Parathyroid adenoma (tissue), 2 donors: Measurements from ENCODE around the gene GRM7.

Source experiments
- H2AFZ ChIP-seq: fragments of 300-600 bp; sonication (generic); one replicate; pipeline ENCODE4 v1.7.0; 2017; ENCODE audit warnings: antibody characterized with exemption, mild to moderate bottlenecking
- H3K27ac ChIP-seq: fragments of 300-600 bp; sonication (generic); one replicate; pipeline ENCODE4 v1.7.0; 2017
- H3K27me3 ChIP-seq: fragments of 300-600 bp; sonication (generic); one replicate; pipeline ENCODE4 v1.7.0; 2017; ENCODE audit warnings: low read length; ENCODE audit not compliant: control insufficient read depth, insufficient read depth
- H3K36me3 ChIP-seq: fragments of 300-600 bp; sonication (generic); one replicate; pipeline ENCODE4 v1.7.0; 2017; ENCODE audit warnings: low read length; ENCODE audit not compliant: control insufficient read depth, insufficient read depth
- H3K4me1 ChIP-seq: fragments of 300-600 bp; sonication (generic); one replicate; pipeline ENCODE4 v1.7.0; 2017; ENCODE audit warnings: control low read depth
- H3K4me2 ChIP-seq: fragments of 300-600 bp; sonication (generic); one replicate; pipeline ENCODE4 v1.7.0; 2017; ENCODE audit warnings: low read length
- H3K4me3 ChIP-seq: fragments of 300-600 bp; sonication (generic); one replicate; pipeline ENCODE4 v1.7.0; 2017; ENCODE audit warnings: low read depth, low read length
- H3K79me2 ChIP-seq: fragments of 300-600 bp; sonication (generic); one replicate; pipeline ENCODE4 v1.7.0; 2017; ENCODE audit warnings: control low read depth
- H3K9ac ChIP-seq: fragments of 300-600 bp; sonication (generic); one replicate; pipeline ENCODE4 v1.7.0; 2017; ENCODE audit warnings: mild to moderate bottlenecking
- H3K9me3 ChIP-seq: fragments of 300-600 bp; sonication (generic); one replicate; pipeline ENCODE4 v1.7.0; 2017; ENCODE audit warnings: low read length; ENCODE audit not compliant: control insufficient read depth
- TF ChIP-seq, protein P1 (sequence below): fragments of 300-600 bp; sonication (generic); IDR thresholded peaks from one replicate; pipeline ENCODE4 v1.7.0; 2017; ENCODE audit warnings: antibody characterized with exemption, mild to moderate bottlenecking
- donor health status: primary hyperparathyroidism.

Gene GRM7

DNA sequence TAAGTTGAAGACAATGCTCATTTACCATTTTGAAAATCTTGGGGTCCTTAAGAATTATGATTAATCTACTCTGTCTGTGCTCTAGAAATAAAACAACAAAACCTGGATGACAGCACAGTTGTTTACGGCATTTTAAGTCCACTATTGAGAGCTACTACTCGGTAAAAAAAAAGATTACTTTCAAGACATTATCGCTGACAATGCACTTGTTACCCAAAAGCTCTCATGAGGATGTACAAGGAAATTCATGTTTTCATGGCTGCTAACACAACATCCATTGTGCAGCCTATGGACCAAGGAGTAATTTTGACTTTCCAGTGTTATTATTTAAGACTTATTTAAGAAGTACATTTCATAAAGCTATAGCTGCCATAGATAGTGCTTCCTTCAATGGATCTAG lies 221.3 kb downstream of the GRM7 start:
- no peak overlapping the region for H3K4me3 ChIP-seq
- H3K27ac ChIP-seq = no peak overlapping the region
- no peaks in the 10 kb centered on the region for H3K27me3 ChIP-seq
- H3K4me2 ChIP-seq = no peak overlapping the region
- no peaks in the 10 kb centered on the region for H3K79me2 ChIP-seq
- no peaks in the 10 kb centered on the region for H3K9me3 ChIP-seq
- H2AFZ ChIP-seq = no peak overlapping the region
- no peak overlapping the region for H3K9ac ChIP-seq
- H3K36me3 ChIP-seq = no peaks in the 10 kb centered on the region
- TF ChIP-seq, protein P1, sequence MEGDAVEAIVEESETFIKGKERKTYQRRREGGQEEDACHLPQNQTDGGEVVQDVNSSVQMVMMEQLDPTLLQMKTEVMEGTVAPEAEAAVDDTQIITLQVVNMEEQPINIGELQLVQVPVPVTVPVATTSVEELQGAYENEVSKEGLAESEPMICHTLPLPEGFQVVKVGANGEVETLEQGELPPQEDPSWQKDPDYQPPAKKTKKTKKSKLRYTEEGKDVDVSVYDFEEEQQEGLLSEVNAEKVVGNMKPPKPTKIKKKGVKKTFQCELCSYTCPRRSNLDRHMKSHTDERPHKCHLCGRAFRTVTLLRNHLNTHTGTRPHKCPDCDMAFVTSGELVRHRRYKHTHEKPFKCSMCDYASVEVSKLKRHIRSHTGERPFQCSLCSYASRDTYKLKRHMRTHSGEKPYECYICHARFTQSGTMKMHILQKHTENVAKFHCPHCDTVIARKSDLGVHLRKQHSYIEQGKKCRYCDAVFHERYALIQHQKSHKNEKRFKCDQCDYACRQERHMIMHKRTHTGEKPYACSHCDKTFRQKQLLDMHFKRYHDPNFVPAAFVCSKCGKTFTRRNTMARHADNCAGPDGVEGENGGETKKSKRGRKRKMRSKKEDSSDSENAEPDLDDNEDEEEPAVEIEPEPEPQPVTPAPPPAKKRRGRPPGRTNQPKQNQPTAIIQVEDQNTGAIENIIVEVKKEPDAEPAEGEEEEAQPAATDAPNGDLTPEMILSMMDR = no peak
- no peaks in the 10 kb centered on the region for H3K4me1 ChIP-seq

DNA sequence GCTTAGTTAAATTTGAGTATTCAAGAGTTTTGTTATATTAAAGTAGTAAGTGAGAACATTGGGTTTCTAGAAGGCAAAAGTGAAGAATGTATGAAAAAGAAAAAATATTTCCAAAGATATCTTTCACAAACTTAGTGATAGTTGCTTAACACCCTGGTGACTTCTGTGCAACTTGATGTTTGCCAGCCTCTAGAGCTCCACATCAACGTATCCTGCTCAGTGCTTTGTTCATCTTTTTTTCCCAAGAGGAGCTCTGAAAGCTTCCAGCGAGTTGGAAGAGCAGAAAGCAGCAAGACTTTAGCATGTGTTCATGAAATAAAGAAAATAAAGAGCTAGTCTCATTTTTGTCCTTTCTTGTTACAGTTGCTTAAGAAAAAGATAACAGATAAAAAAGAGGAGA lies 225.5 kb downstream of the GRM7 start:
- Histone ChIP-seq H3K79me2 (no peaks in the 10 kb centered on the region), H3K27me3 (no peaks in the 10 kb centered on the region), H3K27ac (no peak overlapping the region), H3K9me3 (no peaks in the 10 kb centered on the region), H3K4me3 (no peak overlapping the region), H2AFZ (no peak overlapping the region), H3K4me2 (no peak overlapping the region), H3K4me1 (no peaks in the 10 kb centered on the region), H3K36me3 (no peaks in the 10 kb centered on the region), H3K9ac (no peak overlapping the region)
- TF ChIP-seq, protein P1 = no peak

DNA sequence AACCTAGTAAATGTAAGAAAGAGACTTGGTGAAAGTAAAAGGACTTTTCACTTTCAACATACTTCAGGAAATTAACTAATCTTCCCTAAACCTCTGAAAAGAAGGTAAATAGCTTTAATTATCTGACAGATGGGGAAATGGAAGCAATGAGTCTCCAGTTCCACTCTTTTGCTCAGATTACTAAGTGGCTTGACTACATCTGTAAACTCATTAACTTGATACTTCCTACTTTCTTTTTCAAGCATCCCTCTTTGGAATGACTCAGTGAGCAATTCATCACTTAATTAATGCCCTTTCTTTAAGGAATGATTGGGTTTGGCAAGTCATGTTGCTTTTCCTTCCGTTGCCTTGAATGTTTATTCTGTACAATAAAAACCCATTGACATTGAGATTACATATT lies 234.2 kb downstream of the GRM7 start:
- no peaks in the 10 kb centered on the region for H3K27me3 ChIP-seq
- no peaks in the 10 kb centered on the region for H3K9me3 ChIP-seq
- H3K27ac ChIP-seq = no peak overlapping the region
- no peaks in the 10 kb centered on the region for H3K4me1 ChIP-seq
- no peak overlapping the region for H2AFZ ChIP-seq
- H3K9ac ChIP-seq = no peak overlapping the region
- TF ChIP-seq, protein P1 = no peak
- H3K36me3 ChIP-seq = no peaks in the 10 kb centered on the region
- no peak overlapping the region for H3K4me2 ChIP-seq
- H3K79me2 ChIP-seq = no peaks in the 10 kb centered on the region
- no peak overlapping the region for H3K4me3 ChIP-seq

DNA sequence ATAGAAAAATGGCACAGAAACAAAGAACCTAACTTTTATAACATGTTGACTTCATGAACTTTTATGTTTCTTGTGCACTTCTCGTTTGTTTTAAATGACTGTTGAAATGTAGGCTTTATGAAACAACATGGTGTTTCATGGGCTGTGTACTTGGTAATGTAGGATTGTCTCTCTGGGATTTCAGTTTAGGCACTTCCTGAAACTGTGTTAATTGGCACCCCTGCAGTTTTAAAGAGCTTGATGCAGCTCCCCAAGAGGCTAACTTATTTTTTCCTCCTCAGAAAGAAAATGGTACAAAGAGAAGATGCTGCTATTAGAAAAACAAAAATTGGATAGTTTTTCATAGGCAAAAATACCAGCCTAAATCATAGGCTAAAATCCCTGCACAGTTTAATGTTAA lies 239.2 kb downstream of the GRM7 start:
- Histone ChIP-seq H3K9ac (no peak overlapping the region), H3K4me3 (no peak overlapping the region), H3K4me2 (no peak overlapping the region), H3K27me3 (no peaks in the 10 kb centered on the region), H3K4me1 (no peaks in the 10 kb centered on the region), H2AFZ (no peak overlapping the region), H3K27ac (no peak overlapping the region), H3K9me3 (no peaks in the 10 kb centered on the region), H3K36me3 (no peaks in the 10 kb centered on the region), H3K79me2 (no peaks in the 10 kb centered on the region)
- TF ChIP-seq, protein P1 = no peak

- Histone ChIP-seq H3K27me3 (no peaks in the 10 kb centered on the region), H3K4me3 (no peak overlapping the region)
- TF ChIP-seq, protein P1 = no peak
Observed at GRCh38 chr3:7106635-7107034, 245.7 kb downstream of the GRM7 start.

More at GRCh38 chr3:7106635-7107034, 245.7 kb downstream of the GRM7 start:
- H3K4me1 ChIP-seq = no peaks in the 10 kb centered on the region
- no peaks in the 10 kb centered on the region for H3K9me3 ChIP-seq
- no peak overlapping the region for H3K27ac ChIP-seq
- H3K4me2 ChIP-seq = no peak overlapping the region
- H2AFZ ChIP-seq = no peak overlapping the region
- H3K9ac ChIP-seq = no peak overlapping the region
- H3K79me2 ChIP-seq = no peaks in the 10 kb centered on the region
- no peaks in the 10 kb centered on the region for H3K36me3 ChIP-seq
